Measurements from ENCODE around the gene TRIM54. TPM values are rescaled to one million over a fixed set of nuclear protein-coding genes. Genes with fewer than 3 reads are reported as not detected.
"Not testable (repeated sequence)": the region's sequence is repeated elsewhere in the genome, so short reads cannot be mapped to it uniquely, and the experiment has no call there.

Gene TRIM54
- total RNA-seq, 1 donor from 2014 or later: not detected

- intact Hi-C loops (cut with micrococcal nuclease): no loop called here
Measured at GRCh38 chr2:27256855-27257454, 25.3 kb upstream of the TRIM54 start.

- intact Hi-C loops (cut with micrococcal nuclease): no loop called here
Measured at GRCh38 chr2:27258051-27258450, 24.2 kb upstream of the TRIM54 start.

- intact Hi-C loops (cut with micrococcal nuclease): loop anchor here (5.0 kb wide), 1 partner anchor 44 kb away; the partner anchor contains the start of gene CAD
Measured at GRCh38 chr2:27261241-27261925, 20.8 kb upstream of the TRIM54 start.

- intact Hi-C loops (cut with micrococcal nuclease): loop anchor here (5.0 kb wide), 1 partner anchor 45 kb away; the partner anchor contains the start of gene CAD
Measured at GRCh38 chr2:27261926-27262298, 20.3 kb upstream of the TRIM54 start.

- intact Hi-C loops (cut with micrococcal nuclease): loop anchor here (5.0 kb wide), 1 partner anchor 45 kb away; the partner anchor contains the start of gene CAD
Measured at GRCh38 chr2:27262379-27263286, 19.6 kb upstream of the TRIM54 start, which contains the start of gene SLC30A3. Gene SLC30A3 (minus strand): TSS chr2:27263047. CDS start chr2:27262906, 141 bp downstream.

- intact Hi-C loops (cut with micrococcal nuclease): loop anchor here (5.0 kb wide), 1 partner anchor 46 kb away; the partner anchor contains the start of gene CAD
Measured at GRCh38 chr2:27263287-27264252, 18.7 kb upstream of the TRIM54 start.

- intact Hi-C loops (cut with micrococcal nuclease): loop anchor here (5.0 kb wide), 1 partner anchor 47 kb away; the partner anchor contains the start of gene CAD
Measured at GRCh38 chr2:27264253-27264752, 17.9 kb upstream of the TRIM54 start.

- intact Hi-C loops (cut with micrococcal nuclease): loop anchor here (5.0 kb wide), 1 partner anchor 48 kb away; the partner anchor contains the start of gene CAD
Measured at GRCh38 chr2:27264753-27265535, 17.3 kb upstream of the TRIM54 start.

GRCh38 chr2:27265536-27265870 lies 16.7 kb upstream of the TRIM54 start:
- intact Hi-C loops (cut with micrococcal nuclease): no loop called here

- intact Hi-C loops (cut with micrococcal nuclease): not testable (repeated sequence)
Measured at GRCh38 chr2:27268296-27268695, 13.9 kb upstream of the TRIM54 start.

GRCh38 chr2:27270131-27270530 lies 12.1 kb upstream of the TRIM54 start:
- intact Hi-C loops (cut with micrococcal nuclease): no loop called here

- intact Hi-C loops (cut with micrococcal nuclease): no loop called here
Measured at GRCh38 chr2:27270670-27271069, 11.6 kb upstream of the TRIM54 start.

GRCh38 chr2:27271631-27272340 lies 10.4 kb upstream of the TRIM54 start:
- intact Hi-C loops (cut with micrococcal nuclease): no loop called here

- intact Hi-C loops (cut with micrococcal nuclease): not testable (repeated sequence)
Measured at GRCh38 chr2:27272537-27273522, 9.4 kb upstream of the TRIM54 start.

- intact Hi-C loops (cut with micrococcal nuclease): no loop called here
Measured at GRCh38 chr2:27275211-27276150, 6.7 kb upstream of the TRIM54 start, which contains the start of gene DNAJC5G. Gene DNAJC5G (plus strand): TSS chr2:27275433. CDS start chr2:27276729, 1,296 bp downstream.

- intact Hi-C loops (cut with micrococcal nuclease): no loop called here
Measured at GRCh38 chr2:27278010-27278409, 4.2 kb upstream of the TRIM54 start.

All from T-helper 2 cell treated with Interferon-gamma antibody and Interleukin-4, amounts not matched to agents 100 ng/mL and 5 ng/mL, for 36 hours (primary cell).